HG02759 (cell line): Measurements from ENCODE around the gene SERP1.

Experiments
- ATAC-seq: cut with Tn5 transposase; IDR thresholded peaks from one replicate; pipeline ENCODE4 v1.9.1; 2021; ENCODE audit warnings: mild to moderate bottlenecking, moderate library complexity; ENCODE audit not compliant: unreplicated experiment

Gene SERP1

GRCh38 chr3:150546226-150547044 lies at the start of gene SERP1, which contains the start of gene EIF2A:
Gene SERP1 (minus strand): TSS chr3:150546496. CDS start chr3:150546135, 361 bp downstream.
Gene EIF2A (plus strand): TSS chr3:150546787. CDS start chr3:150546803, 16 bp downstream.
- peak; percentile 91 for ATAC-seq

- ATAC-seq: no peak
These were observed 47.9 kb upstream of the SERP1 start for GRCh38 chr3:150594150-150594549.

- ATAC-seq: no peak
These were observed 43.5 kb upstream of the SERP1 start for GRCh38 chr3:150589759-150590158.

GRCh38 chr3:150588027-150588830 lies 41.9 kb upstream of the SERP1 start:
- ATAC-seq: no peak

GRCh38 chr3:150583028-150583427 lies 36.7 kb upstream of the SERP1 start:
- ATAC-seq: peak; percentile 61

GRCh38 chr3:150582620-150583019 lies 36.3 kb upstream of the SERP1 start:
- ATAC-seq: peak; percentile 70

GRCh38 chr3:150581174-150581573 lies 34.9 kb upstream of the SERP1 start:
- ATAC-seq: no peak

GRCh38 chr3:150577855-150578254 lies 31.6 kb upstream of the SERP1 start:
- ATAC-seq: no peak

- ATAC-seq: no peak
These were observed 21.0 kb upstream of the SERP1 start for GRCh38 chr3:150567328-150567727.

- ATAC-seq: no peak
These were observed 17.9 kb upstream of the SERP1 start for GRCh38 chr3:150564243-150564642.

GRCh38 chr3:150557725-150558124 lies 11.4 kb upstream of the SERP1 start:
- ATAC-seq: no peak

- ATAC-seq: no peak
These were observed 10.5 kb upstream of the SERP1 start for GRCh38 chr3:150556792-150557191.

- ATAC-seq: no peak
These were observed 9.7 kb upstream of the SERP1 start for GRCh38 chr3:150555859-150556436.

GRCh38 chr3:150547045-150547741 lies 897 bp upstream of the SERP1 start:
- no peak for ATAC-seq

- ATAC-seq: no peak
These were observed 674 bp downstream of the SERP1 start for GRCh38 chr3:150545419-150546225.

GRCh38 chr3:150544726-150545125 lies 1.6 kb downstream of the SERP1 start:
- ATAC-seq: no peak

GRCh38 chr3:150544041-150544440 lies 2.3 kb downstream of the SERP1 start:
- ATAC-seq: no peak

GRCh38 chr3:150543531-150543930 lies 2.8 kb downstream of the SERP1 start:
- no peak for ATAC-seq

GRCh38 chr3:150543128-150543527 lies 3.2 kb downstream of the SERP1 start:
- ATAC-seq: no peak

GRCh38 chr3:150540991-150541390 lies 5.3 kb downstream of the SERP1 start:
- no peak for ATAC-seq
